Skin of body (tissue), 3 donors: ENCODE data around the gene ANKRD17. TPM values are rescaled to one million over a fixed set of nuclear protein-coding genes. Genes with fewer than 3 reads are reported as not detected.

Experiments
- DNase-seq: peaks from one replicate; lab custom pipeline; 2025; lab: John Stamatoyannopoulos, UW
- small RNA-seq: library from RNA; depleted of rRNA; stranded (forward); fragments of <200 nt; gene quantifications from one replicate; pipeline ENCODE3, GENCODE V24; 2014; ENCODE audit warnings: low replicate concordance
- total RNA-seq: library from RNA; depleted of rRNA; stranded (reverse); fragments of >200 nt; gene quantifications from one replicate; pipeline ENCODE4 v1.2.3, GENCODE V29; 2014

Gene ANKRD17
- total RNA-seq, 1 donor from 2014 or later = 54.0 TPM

GRCh38 chr4:73064536-73064935 is 194.1 kb downstream of the ANKRD17 start:
- DNase-seq = no peak

- DNase-seq = no peak
Observed at GRCh38 chr4:73055241-73055897, 203.2 kb downstream of the ANKRD17 start.

- no peak for DNase-seq
Observed at GRCh38 chr4:73053974-73054480, 204.6 kb downstream of the ANKRD17 start.

GRCh38 chr4:73053076-73053475 is 205.5 kb downstream of the ANKRD17 start:
- no peak for DNase-seq

GRCh38 chr4:73051625-73052024 is 207.0 kb downstream of the ANKRD17 start:
- no peak for DNase-seq

- no peak for DNase-seq
Observed at GRCh38 chr4:73045879-73046278, 212.7 kb downstream of the ANKRD17 start.

GRCh38 chr4:73037057-73037456 is 221.5 kb downstream of the ANKRD17 start:
- DNase-seq = no peak

GRCh38 chr4:73036123-73036522 is 222.5 kb downstream of the ANKRD17 start:
- no peak for DNase-seq

GRCh38 chr4:73034896-73035295 is 223.7 kb downstream of the ANKRD17 start:
- DNase-seq = no peak

- DNase-seq = no peak
Observed at GRCh38 chr4:73028621-73029020, 230.0 kb downstream of the ANKRD17 start.

Small RNA genes lying within 50 kb of the gene (small RNA-seq; reads per million reads assigned to genes)
- gene RF00334 (not detected), gene RNU6ATAC5P (not detected)

Other genes starting within 250 kb of the ANKRD17 start
- gene COX18, start 189.1 kb downstream of the ANKRD17 start, total RNA-seq = 12.5 TPM
- gene ALB, start 145.5 kb upstream of the ANKRD17 start, total RNA-seq = 0.69 TPM
- gene AFP, start 177.4 kb upstream of the ANKRD17 start, total RNA-seq = not detected
- gene AFM, start 222.9 kb upstream of the ANKRD17 start, total RNA-seq = not detected